ENCODE results near the gene NEDD8.

The NEDD8 gene

GRCh38 chr14:24255438-24255837 is 23.3 kb upstream of the NEDD8 start:
- Histone ChIP-seq H3K27me3 (ENCODE audit: insufficient read depth, low read length, poor library complexity, severe bottlenecking) (no peaks in the 10 kb centered on the region), H3K9me3 (ENCODE audit: insufficient read depth, low read depth, low read length) (no peaks in the 10 kb centered on the region), H2AFZ (ENCODE audit: low read length) (no peak overlapping the region), H3K4me3 (ENCODE audit: low read length, poor library complexity, severe bottlenecking) (no peak overlapping the region), H3K4me1 (ENCODE audit: insufficient read depth, low read length, poor library complexity, severe bottlenecking) (no peaks in the 10 kb centered on the region), H3F3A (ENCODE audit: low read depth) (no peaks in the 10 kb centered on the region), H4K20me1 (ENCODE audit: insufficient read depth, low read length, poor library complexity, severe bottlenecking) (no peaks in the 10 kb centered on the region), H3K79me2 (ENCODE audit: insufficient read depth, low read length) (no peaks in the 10 kb centered on the region), H3K9me2 (replicated peaks; ENCODE audit: low read depth, low read length) (no peaks in the 10 kb centered on the region), H3K4me2 (ENCODE audit: low read depth, low read length, poor library complexity, severe bottlenecking) (no peak overlapping the region), H3K36me3 (ENCODE audit: insufficient read depth, low read length) (no peaks in the 10 kb centered on the region), H3K9ac (ENCODE audit: low read depth, low read length, poor library complexity, severe bottlenecking) (no peak overlapping the region)
- TF ChIP-seq, protein P1, sequence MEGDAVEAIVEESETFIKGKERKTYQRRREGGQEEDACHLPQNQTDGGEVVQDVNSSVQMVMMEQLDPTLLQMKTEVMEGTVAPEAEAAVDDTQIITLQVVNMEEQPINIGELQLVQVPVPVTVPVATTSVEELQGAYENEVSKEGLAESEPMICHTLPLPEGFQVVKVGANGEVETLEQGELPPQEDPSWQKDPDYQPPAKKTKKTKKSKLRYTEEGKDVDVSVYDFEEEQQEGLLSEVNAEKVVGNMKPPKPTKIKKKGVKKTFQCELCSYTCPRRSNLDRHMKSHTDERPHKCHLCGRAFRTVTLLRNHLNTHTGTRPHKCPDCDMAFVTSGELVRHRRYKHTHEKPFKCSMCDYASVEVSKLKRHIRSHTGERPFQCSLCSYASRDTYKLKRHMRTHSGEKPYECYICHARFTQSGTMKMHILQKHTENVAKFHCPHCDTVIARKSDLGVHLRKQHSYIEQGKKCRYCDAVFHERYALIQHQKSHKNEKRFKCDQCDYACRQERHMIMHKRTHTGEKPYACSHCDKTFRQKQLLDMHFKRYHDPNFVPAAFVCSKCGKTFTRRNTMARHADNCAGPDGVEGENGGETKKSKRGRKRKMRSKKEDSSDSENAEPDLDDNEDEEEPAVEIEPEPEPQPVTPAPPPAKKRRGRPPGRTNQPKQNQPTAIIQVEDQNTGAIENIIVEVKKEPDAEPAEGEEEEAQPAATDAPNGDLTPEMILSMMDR (conservative IDR thresholded peaks at IDR 0.05; ENCODE audit: low read length) = no peak
- no peak for TF ChIP-seq EZH2phosphoT487 (IDR thresholded peaks at IDR 0.05; ENCODE audit: borderline replicate concordance)

DNA sequence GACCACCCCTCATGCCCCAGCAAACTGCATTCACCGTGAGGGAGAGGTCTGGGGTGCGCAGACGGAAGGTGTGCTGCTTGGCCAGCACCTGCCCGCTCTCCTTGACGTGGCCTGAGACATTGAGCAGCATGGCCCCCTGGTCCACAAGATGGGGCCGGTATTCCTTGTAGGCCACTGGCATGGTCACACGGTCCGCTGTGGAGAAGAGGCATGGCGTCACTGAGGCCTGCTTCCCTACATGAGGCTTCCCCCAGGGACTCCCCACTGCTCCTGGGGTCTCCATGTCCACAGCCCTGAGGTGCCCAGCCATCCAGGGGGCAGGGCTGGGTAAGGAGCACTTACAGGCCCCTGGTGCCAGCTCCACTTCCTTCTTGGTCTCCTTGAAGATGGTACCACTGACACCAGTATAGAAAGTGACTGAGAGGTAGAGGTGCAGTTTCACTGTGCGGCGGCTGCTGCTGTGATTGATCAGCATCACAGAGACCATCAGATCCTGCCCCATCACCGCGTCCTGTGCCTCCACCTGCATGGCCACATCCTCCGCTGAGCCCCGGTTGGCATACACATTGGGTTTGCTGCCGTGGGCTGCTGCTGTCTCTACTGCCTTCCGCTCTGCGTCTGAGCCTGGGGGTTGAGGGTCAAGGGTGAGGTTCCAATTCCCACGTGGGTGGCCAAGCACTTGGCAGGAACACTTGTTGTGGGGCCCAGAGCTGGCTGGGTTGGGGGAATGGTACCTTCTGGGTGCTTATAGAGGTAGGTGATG is 22.6 kb upstream of the NEDD8 start:
- no peaks in the 10 kb centered on the region for H3K27me3 ChIP-seq (ENCODE audit: insufficient read depth, low read length, poor library complexity, severe bottlenecking)
- H3F3A ChIP-seq (ENCODE audit: low read depth) = no peaks in the 10 kb centered on the region
- H3K9me2 ChIP-seq (replicated peaks; ENCODE audit: low read depth, low read length) = no peaks in the 10 kb centered on the region
- TF ChIP-seq, protein P1 (conservative IDR thresholded peaks at IDR 0.05; ENCODE audit: low read length) = no peak
- TF ChIP-seq EZH2phosphoT487 (IDR thresholded peaks at IDR 0.05; ENCODE audit: borderline replicate concordance) = no peak
- no peak overlapping the region for H3K4me3 ChIP-seq (ENCODE audit: low read length, poor library complexity, severe bottlenecking)
- H3K9me3 ChIP-seq (ENCODE audit: insufficient read depth, low read depth, low read length) = no peaks in the 10 kb centered on the region
- no peaks in the 10 kb centered on the region for H3K79me2 ChIP-seq (ENCODE audit: insufficient read depth, low read length)
- H2AFZ ChIP-seq (ENCODE audit: low read length) = no peak overlapping the region
- H3K4me1 ChIP-seq (ENCODE audit: insufficient read depth, low read length, poor library complexity, severe bottlenecking) = no peaks in the 10 kb centered on the region
- H3K4me2 ChIP-seq (ENCODE audit: low read depth, low read length, poor library complexity, severe bottlenecking) = no peak overlapping the region
- no peak overlapping the region for H3K9ac ChIP-seq (ENCODE audit: low read depth, low read length, poor library complexity, severe bottlenecking)
- H4K20me1 ChIP-seq (ENCODE audit: insufficient read depth, low read length, poor library complexity, severe bottlenecking) = no peaks in the 10 kb centered on the region
- H3K36me3 ChIP-seq (ENCODE audit: insufficient read depth, low read length) = no peaks in the 10 kb centered on the region

- H3K4me3 ChIP-seq (ENCODE audit: low read length, poor library complexity, severe bottlenecking) = no peak overlapping the region
- no peak overlapping the region for H2AFZ ChIP-seq (ENCODE audit: low read length)
- no peak overlapping the region for H3K4me2 ChIP-seq (ENCODE audit: low read depth, low read length, poor library complexity, severe bottlenecking)
- no peaks in the 10 kb centered on the region for H3K4me1 ChIP-seq (ENCODE audit: insufficient read depth, low read length, poor library complexity, severe bottlenecking)
- H3K36me3 ChIP-seq (ENCODE audit: insufficient read depth, low read length) = no peaks in the 10 kb centered on the region
- H3K9ac ChIP-seq (ENCODE audit: low read depth, low read length, poor library complexity, severe bottlenecking) = no peak overlapping the region
- no peaks in the 10 kb centered on the region for H4K20me1 ChIP-seq (ENCODE audit: insufficient read depth, low read length, poor library complexity, severe bottlenecking)
- H3K9me3 ChIP-seq (ENCODE audit: insufficient read depth, low read depth, low read length) = no peaks in the 10 kb centered on the region
- no peaks in the 10 kb centered on the region for H3F3A ChIP-seq (ENCODE audit: low read depth)
- H3K9me2 ChIP-seq (replicated peaks; ENCODE audit: low read depth, low read length) = no peaks in the 10 kb centered on the region
- TF ChIP-seq, protein P1 (conservative IDR thresholded peaks at IDR 0.05; ENCODE audit: low read length) = no peak
- no peak for TF ChIP-seq EZH2phosphoT487 (IDR thresholded peaks at IDR 0.05; ENCODE audit: borderline replicate concordance)
- no peaks in the 10 kb centered on the region for H3K27me3 ChIP-seq (ENCODE audit: insufficient read depth, low read length, poor library complexity, severe bottlenecking)
- no peaks in the 10 kb centered on the region for H3K79me2 ChIP-seq (ENCODE audit: insufficient read depth, low read length)
These were observed 21.8 kb upstream of the NEDD8 start for GRCh38 chr14:24253936-24254335.
